ENCODE results near the gene FLG2. TPM values are rescaled to one million over a fixed set of nuclear protein-coding genes. Genes with fewer than 3 reads are reported as not detected.

The FLG2 gene
- total and polyA plus RNA-seq, 2 of the 8 experiments (the other 6 are each of a cell fraction or from before 2014, with no cell fraction given): not detected

- no peak overlapping the region for H2BK5ac ChIP-seq (ENCODE audit: low read depth, low read length)
- no peak for FAIRE-seq
- H3K23me2 ChIP-seq (ENCODE audit: low read depth, low read length): no peaks in the 10 kb centered on the region
- no peak overlapping the region for H2BK12ac ChIP-seq (ENCODE audit: low read depth, low read length)
- H3K4ac ChIP-seq (replicated peaks; ENCODE audit: insufficient read length, low read depth, low read length): no peak overlapping the region
- WGBS, 2 experiments (ENCODE audit: extremely low coverage in 1 of 2, insufficient coverage in 1 of 2, insufficient read length in 1 of 2, insufficient replicate concordance in 2 of 2, low coverage in 1 of 2, low lambda C conversion rate in 2 of 2, missing lambda C conversion rate in 1 of 2): 81% methylated on average over 16 of the region's 16 CpGs; no CpG with 5 or more reads in 1 of the 2 experiments
- no peak overlapping the region for H3K56ac ChIP-seq (replicated peaks; ENCODE audit: insufficient read length, low read depth, low read length)
- no peak overlapping the region for H2BK20ac ChIP-seq (ENCODE audit: low read length)
- H3K18ac ChIP-seq (ENCODE audit: extremely low read depth, low read length): no peak overlapping the region
- no peak for DNase-seq (ENCODE audit: low read depth in 1 of 2, low spot score in 2 of 2)
- CTCF ChIA-PET (ENCODE audit: partially characterized antibody): no interaction called here
- H3K9me3 ChIP-seq (ENCODE audit: insufficient read depth in 2 of 2, low read depth in 1 of 2, low read length in 1 of 2): peaks cover 54 to 56% of the 10 kb centered on the region in 2 experiments
- no peak overlapping the region for H3K23ac ChIP-seq (ENCODE audit: insufficient read length)
- no peak overlapping the region for H2AFZ ChIP-seq (ENCODE audit: low read length)
- H3K4me2 ChIP-seq (ENCODE audit: insufficient read depth in 1 of 2, low read depth in 2 of 2, low read length in 2 of 2): no peak overlapping the region
- no peak overlapping the region for H2BK15ac ChIP-seq (ENCODE audit: low read length)
- no peak overlapping the region for H3K27ac ChIP-seq (ENCODE audit: low read depth, low read length)
- no peaks in the 10 kb centered on the region for H3K79me1 ChIP-seq (ENCODE audit: low read depth, low read length)
- H2AK5ac ChIP-seq (ENCODE audit: low read depth, low read length): no peak overlapping the region
- no peaks in the 10 kb centered on the region for H3K36me3 ChIP-seq (ENCODE audit: control insufficient read depth in 2 of 4, insufficient read depth in 4 of 4, low read length in 3 of 4)
- H4K20me1 ChIP-seq (replicated peaks in 1 of 2; ENCODE audit: control insufficient read depth in 1 of 2, insufficient read depth in 2 of 2, low read length in 2 of 2): no peaks in the 10 kb centered on the region
- H4K91ac ChIP-seq (replicated peaks; ENCODE audit: insufficient read length, low read length): no peak overlapping the region
- H3K4me3 ChIP-seq (ENCODE audit: extremely low read depth in 1 of 4, insufficient read depth in 2 of 4, low read depth in 3 of 4, low read length in 4 of 4): no peak overlapping the region
- no peak overlapping the region for H2BK120ac ChIP-seq (replicated peaks; ENCODE audit: low read depth, low read length)
- no peaks in the 10 kb centered on the region for H3K79me2 ChIP-seq (ENCODE audit: control insufficient read depth in 1 of 2, insufficient read depth in 2 of 2, low read length in 2 of 2)
- TF ChIP-seq SUZ12 (IDR thresholded peaks at IDR 0.05; ENCODE audit: low read length) (no peak), SP2 (IDR thresholded peaks at IDR 0.05; ENCODE audit: low read length) (no peak), HDAC2 (IDR thresholded peaks at IDR 0.05; ENCODE audit: borderline replicate concordance in 1 of 2, low read depth in 2 of 2, low read length in 2 of 2) (no peak)
- POLR2A ChIA-PET (ENCODE audit: partially characterized antibody): no interaction called here
- H4K8ac ChIP-seq (ENCODE audit: extremely low read depth, insufficient read depth, low read length): no peak overlapping the region
- H3K9ac ChIP-seq (replicated peaks in 1 of 4; ENCODE audit: extremely low read depth in 1 of 4, low read depth in 3 of 4, low read length in 3 of 4): no peak overlapping the region
- no peaks in the 10 kb centered on the region for H3K27me3 ChIP-seq (replicated peaks in 1 of 4; ENCODE audit: control insufficient read depth in 3 of 4, extremely low read depth in 1 of 4, insufficient read depth in 3 of 4, low read length in 3 of 4)
- no peak overlapping the region for H3K14ac ChIP-seq (ENCODE audit: insufficient read length)
- H3K4me1 ChIP-seq (replicated peaks in 1 of 4; ENCODE audit: control insufficient read depth in 3 of 4, insufficient read depth in 4 of 4, low read length in 3 of 4): no peaks in the 10 kb centered on the region
- H4K5ac ChIP-seq (ENCODE audit: insufficient read length, low read depth, low read length): no peak overlapping the region
These were observed 21.1 kb upstream of the FLG2 start for GRCh38 chr1:152380932-152381331.
